Neuron (in vitro differentiated cells): Measurements from ENCODE around the gene BEST1.
"Not testable (repeated sequence)": the region's sequence is repeated elsewhere in the genome, so short reads cannot be mapped to it uniquely, and the experiment has no call there.

Experiments used
- H2AFZ ChIP-seq: one replicate; pipeline ENCODE4 v1.6.1; 2013; ENCODE audit warnings: low read depth, mild to moderate bottlenecking, inconsistent platforms, low read length, moderate library complexity
- H3K27me3 ChIP-seq: one replicate; pipeline ENCODE4 v1.6.1; 2013; ENCODE audit warnings: low read length; ENCODE audit not compliant: insufficient read depth
- H3K36me3 ChIP-seq: one replicate; pipeline ENCODE4 v1.6.1; 2013; ENCODE audit warnings: low read length; ENCODE audit not compliant: insufficient read depth
- H3K4me1 ChIP-seq: one replicate; pipeline ENCODE4 v1.6.1; 2013; ENCODE audit warnings: low read length; ENCODE audit not compliant: insufficient read depth
- H3K4me3 ChIP-seq: 2 replicates; pipeline ENCODE4 v1.5.1; 2013; ENCODE audit warnings: mild to moderate bottlenecking, low read length, moderate library complexity
- H3K9me3 ChIP-seq: one replicate; pipeline ENCODE4 v1.6.1; 2013; ENCODE audit warnings: low read length

Gene BEST1

GRCh38 chr11:61946894-61947293 is 3.3 kb upstream of the BEST1 start:
- H3K4me1 ChIP-seq: peaks cover 7% of the 10 kb centered on the region

DNA sequence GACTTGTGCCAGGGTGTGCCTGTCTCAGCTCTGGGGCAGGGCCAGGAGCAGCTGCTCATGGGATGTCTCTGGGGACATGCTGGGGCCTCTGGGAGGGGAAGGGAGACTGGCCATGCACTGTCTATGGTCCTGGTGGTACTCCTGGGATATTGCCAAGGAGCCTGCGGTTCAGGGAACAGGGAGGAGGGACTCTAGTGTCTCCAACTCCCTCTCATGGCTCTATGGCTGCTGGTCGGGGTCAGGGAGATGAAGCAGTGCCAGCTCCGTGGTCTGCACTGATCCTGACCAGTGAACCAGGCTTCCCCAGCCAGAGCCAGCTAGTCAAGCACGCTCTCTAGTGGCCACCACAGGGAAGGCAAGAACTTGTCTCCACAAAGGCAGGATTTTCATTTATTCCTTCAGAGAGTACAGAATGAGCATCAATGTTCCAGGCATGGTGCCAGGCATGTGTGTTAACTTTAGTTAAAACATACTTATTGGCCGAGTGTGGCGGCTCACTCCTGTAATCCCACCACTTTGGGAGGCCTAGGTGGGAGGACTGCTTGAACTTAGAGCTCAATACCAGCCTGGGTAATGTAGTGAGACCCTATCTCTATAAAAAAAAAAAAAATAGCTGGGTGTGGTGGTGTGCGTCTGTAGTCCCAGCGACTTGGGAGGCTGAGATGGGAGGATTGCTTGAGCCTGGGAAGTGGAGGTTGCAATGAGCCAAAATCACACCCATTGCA is 2.5 kb upstream of the BEST1 start:
- Histone ChIP-seq H3K36me3 (no peaks in the 10 kb centered on the region), H3K4me1 (peaks cover 7% of the 10 kb centered on the region), H3K4me3 (no peak overlapping the region), H3K9me3 (no peaks in the 10 kb centered on the region), H3K27me3 (peaks cover 14% of the 10 kb centered on the region), H2AFZ (no peak overlapping the region)

More at GRCh38 chr11:61946894-61947293, 3.3 kb upstream of the BEST1 start:
- H3K27me3 ChIP-seq: peaks cover 14% of the 10 kb centered on the region
- H3K4me3 ChIP-seq: no peak overlapping the region
- H3K9me3 ChIP-seq: no peaks in the 10 kb centered on the region
- H2AFZ ChIP-seq: no peak overlapping the region
- H3K36me3 ChIP-seq: no peaks in the 10 kb centered on the region

DNA sequence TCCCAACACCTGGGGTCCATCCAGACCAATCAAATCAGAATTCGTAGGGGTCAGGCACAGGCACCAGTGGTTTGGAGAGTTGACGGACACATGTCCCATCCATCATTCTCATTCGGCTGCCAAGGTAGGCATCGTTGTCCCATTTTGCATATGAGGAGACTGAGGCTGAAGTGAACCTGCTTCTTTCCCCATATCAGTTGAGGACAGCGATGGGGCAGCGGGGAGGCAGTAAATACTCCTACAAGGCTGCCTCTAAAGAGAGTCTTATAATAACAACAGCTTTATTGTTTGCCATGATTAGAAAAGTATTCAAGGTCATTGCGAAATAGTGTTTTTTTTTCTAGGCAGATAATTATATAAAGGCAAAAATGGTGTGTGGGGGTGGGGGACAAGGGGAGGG is 1.6 kb upstream of the BEST1 start:
- Histone ChIP-seq H2AFZ (no peak overlapping the region), H3K4me1 (peaks cover 7% of the 10 kb centered on the region), H3K9me3 (no peaks in the 10 kb centered on the region), H3K4me3 (no peak overlapping the region), H3K27me3 (peaks cover 14% of the 10 kb centered on the region), H3K36me3 (no peaks in the 10 kb centered on the region)

- Histone ChIP-seq H3K4me3 (no peak overlapping the region), H3K4me1 (peaks cover 7% of the 10 kb centered on the region), H2AFZ (no peak overlapping the region), H3K36me3 (no peaks in the 10 kb centered on the region), H3K27me3 (peaks cover 11% of the 10 kb centered on the region), H3K9me3 (no peaks in the 10 kb centered on the region)
Observed at GRCh38 chr11:61949169-61950034, 749 bp upstream of the BEST1 start.

DNA sequence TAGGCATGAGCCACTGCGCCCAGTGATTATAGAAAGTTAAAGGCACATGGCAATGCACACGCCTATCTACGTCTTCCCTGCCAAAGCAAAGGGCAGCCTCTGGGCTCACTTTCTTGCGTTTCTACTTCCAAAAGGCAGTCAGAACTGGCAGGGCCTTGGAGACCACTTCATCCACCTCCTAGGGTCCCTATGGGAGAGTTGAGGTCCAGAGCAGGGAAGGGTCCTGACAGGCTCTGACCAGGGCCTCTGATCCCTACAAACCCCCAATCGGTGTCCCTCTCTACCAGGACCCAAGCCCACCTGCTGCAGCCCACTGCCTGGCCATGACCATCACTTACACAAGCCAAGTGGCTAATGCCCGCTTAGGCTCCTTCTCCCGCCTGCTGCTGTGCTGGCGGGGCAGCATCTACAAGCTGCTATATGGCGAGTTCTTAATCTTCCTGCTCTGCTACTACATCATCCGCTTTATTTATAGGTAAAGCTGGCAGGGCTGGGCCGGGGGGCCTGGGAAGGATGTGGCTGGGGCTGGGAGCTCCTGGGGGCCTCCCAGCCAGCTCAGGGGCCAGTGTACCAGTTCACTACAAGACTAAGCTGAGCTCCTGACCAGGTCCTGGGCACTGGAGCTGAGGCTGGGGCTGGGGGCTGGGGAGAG is 1.5 kb downstream of the BEST1 start:
- peaks cover 4% of the 10 kb centered on the region for H3K27me3 ChIP-seq
- H3K4me3 ChIP-seq: no peak overlapping the region
- H2AFZ ChIP-seq: no peak overlapping the region
- H3K9me3 ChIP-seq: no peaks in the 10 kb centered on the region
- H3K36me3 ChIP-seq: no peaks in the 10 kb centered on the region
- peaks cover 7% of the 10 kb centered on the region for H3K4me1 ChIP-seq

DNA sequence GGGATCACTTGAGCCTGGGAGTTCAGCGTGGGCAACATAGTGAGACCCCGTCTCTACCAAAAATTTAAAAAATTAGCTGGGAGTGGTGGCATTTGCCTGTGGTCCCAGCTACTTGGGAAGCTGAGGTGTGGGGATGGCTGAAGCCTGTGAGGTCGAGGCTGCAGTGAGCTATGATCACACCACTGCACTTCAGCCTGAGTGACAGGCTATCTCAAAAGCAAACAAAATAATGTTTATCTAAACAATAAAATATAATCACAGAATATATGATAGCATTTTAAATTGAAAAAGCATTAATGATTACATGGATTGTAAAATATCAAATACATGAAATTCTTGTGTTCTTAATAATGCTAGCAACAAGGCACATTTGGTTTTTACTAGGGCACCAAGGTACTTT is 2.7 kb downstream of the BEST1 start:
- Histone ChIP-seq H3K4me1 (peaks cover 7% of the 10 kb centered on the region), H2AFZ (no peak overlapping the region), H3K27me3 (no peaks in the 10 kb centered on the region), H3K36me3 (no peaks in the 10 kb centered on the region), H3K9me3 (no peaks in the 10 kb centered on the region), H3K4me3 (no peak overlapping the region)

DNA sequence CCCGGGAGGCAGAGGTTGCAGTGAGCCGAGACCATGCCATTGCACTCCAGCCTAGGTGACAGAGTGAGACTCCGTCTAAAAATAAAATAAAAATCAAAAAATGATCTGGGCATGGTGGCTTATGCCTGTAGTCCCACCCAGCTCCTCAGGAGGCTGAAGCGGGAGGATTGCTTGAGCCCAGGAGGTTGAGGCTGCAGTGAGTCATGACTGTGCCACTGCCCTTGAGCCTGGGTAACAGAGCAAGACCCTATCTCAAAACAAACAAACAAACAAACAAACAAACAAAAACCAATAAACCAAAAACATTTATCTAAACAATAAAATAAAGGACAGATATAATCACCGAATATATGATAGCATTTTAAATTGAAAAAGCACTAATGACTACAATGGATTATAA is 3.5 kb downstream of the BEST1 start:
- not testable (repeated sequence) for H3K4me3 ChIP-seq, H3K9me3 ChIP-seq, H2AFZ ChIP-seq, H3K4me1 ChIP-seq, H3K27me3 ChIP-seq, H3K36me3 ChIP-seq

DNA sequence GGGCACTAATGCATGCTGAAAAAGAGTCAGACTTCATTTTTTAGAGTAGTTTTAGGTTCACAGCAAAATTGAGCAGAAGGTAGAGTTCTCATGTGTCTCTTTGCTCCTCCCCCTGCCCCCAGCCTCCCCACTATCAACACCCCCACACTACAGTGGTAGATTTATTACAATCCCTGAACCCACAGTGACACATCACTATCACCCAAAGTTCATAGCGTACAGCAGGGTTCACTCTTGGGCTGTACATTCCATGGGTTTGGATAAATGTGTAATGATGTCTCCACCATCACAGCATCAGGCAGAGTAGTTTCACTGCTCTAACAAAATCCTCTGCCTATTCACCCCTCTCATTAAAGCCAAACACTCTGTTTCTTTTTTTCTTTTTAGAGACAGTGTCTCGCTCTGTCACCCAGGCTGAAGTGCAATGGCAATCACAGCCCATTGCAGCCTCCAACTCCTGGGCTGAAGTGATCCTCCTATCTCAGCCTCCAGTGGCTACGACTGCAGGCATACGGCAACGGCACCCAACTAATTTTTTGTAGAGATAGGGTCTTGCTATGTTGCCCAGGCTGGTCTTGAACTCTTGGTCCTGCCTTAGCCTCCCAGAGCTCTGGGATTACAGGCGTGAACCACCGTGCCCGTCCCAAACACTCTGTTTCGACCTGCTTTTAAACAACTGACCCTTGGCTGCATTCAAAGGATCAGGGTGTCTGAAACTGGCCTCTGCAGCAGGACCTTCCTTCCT is 4.1 kb downstream of the BEST1 start:
- Histone ChIP-seq H3K4me3 (no peak overlapping the region), H3K9me3 (no peaks in the 10 kb centered on the region), H2AFZ (no peak overlapping the region), H3K36me3 (no peaks in the 10 kb centered on the region), H3K4me1 (peaks cover 5% of the 10 kb centered on the region), H3K27me3 (no peaks in the 10 kb centered on the region)

- Histone ChIP-seq H3K4me3 (no peak overlapping the region), H3K4me1 (no peaks in the 10 kb centered on the region), H3K9me3 (no peaks in the 10 kb centered on the region), H3K27me3 (no peaks in the 10 kb centered on the region), H2AFZ (no peak overlapping the region), H3K36me3 (no peaks in the 10 kb centered on the region)
Observed at GRCh38 chr11:61954851-61955421, 4.8 kb downstream of the BEST1 start.

DNA sequence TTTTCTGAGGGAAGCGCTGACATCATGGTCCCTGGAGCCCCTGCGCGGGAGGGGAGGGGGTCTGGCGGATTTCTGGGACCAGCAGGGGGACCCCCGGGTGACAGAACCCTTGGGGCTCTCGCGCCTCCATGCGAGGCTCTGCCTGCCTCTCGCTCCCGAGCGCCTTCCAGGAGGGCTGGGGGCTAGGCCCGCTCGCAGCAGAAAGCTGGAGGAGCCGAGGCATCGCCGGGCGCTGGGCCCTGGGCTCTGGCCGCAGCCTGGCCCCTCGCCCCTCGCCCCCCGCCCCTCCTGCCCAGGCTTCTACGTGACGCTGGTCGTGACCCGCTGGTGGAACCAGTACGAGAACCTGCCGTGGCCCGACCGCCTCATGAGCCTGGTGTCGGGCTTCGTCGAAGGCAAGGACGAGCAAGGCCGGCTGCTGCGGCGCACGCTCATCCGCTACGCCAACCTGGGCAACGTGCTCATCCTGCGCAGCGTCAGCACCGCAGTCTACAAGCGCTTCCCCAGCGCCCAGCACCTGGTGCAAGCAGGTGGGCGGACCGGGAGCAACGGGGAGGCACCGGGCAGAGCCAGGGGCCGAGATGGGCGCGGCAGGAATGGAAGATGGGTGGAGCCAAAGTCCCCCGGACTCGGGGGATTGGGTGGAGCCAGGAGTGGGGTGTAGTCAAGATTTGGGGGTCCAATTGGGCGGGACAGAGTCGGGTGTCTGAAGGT is 5.4 kb downstream of the BEST1 start:
- H3K9me3 ChIP-seq: no peaks in the 10 kb centered on the region
- H2AFZ ChIP-seq: no peak overlapping the region
- H3K36me3 ChIP-seq: no peaks in the 10 kb centered on the region
- no peaks in the 10 kb centered on the region for H3K27me3 ChIP-seq
- no peaks in the 10 kb centered on the region for H3K4me1 ChIP-seq
- no peak overlapping the region for H3K4me3 ChIP-seq

DNA sequence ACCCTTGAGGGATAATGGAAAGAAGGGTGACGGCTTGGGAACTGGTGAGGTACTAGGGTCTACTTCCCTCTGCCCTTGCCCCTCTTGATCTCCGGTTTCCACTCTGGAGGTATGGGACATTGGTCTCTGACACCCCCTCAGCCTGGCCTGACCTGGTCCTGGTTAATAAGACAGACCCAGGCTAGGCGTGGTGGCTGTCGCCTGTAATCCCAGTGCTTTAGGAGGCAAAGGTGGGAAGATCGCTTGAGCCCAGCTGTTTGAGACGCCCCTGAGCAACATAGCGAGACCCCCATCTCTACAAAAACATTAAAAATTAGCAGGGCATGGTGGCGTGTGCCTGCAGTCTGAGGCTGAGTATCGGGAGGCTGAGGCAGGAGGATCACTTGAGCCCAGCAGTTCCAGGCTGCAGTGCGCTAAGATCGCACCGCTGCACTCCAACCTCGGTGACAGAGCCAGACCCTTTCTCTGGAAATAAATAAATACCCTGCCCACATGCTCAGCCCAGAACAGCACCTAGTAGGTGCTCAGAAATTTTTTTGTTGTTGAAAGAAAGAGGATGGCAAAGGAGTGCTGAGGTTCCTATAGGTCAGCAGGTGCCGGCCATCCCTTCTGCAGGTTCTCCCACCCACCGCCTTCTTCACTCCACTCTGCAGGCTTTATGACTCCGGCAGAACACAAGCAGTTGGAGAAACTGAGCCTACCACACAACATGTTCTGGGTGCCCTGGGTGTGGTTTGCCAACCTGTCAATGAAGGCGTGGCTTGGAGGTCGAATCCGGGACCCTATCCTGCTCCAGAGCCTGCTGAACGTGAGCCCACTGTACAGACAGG is 6.3 kb downstream of the BEST1 start:
- H3K36me3 ChIP-seq: no peaks in the 10 kb centered on the region
- no peaks in the 10 kb centered on the region for H3K4me1 ChIP-seq
- H3K27me3 ChIP-seq: no peaks in the 10 kb centered on the region
- H2AFZ ChIP-seq: no peak overlapping the region
- H3K9me3 ChIP-seq: no peaks in the 10 kb centered on the region
- no peak overlapping the region for H3K4me3 ChIP-seq
